ENCODE results near the gene LRRTM4.

Gene LRRTM4

DNA sequence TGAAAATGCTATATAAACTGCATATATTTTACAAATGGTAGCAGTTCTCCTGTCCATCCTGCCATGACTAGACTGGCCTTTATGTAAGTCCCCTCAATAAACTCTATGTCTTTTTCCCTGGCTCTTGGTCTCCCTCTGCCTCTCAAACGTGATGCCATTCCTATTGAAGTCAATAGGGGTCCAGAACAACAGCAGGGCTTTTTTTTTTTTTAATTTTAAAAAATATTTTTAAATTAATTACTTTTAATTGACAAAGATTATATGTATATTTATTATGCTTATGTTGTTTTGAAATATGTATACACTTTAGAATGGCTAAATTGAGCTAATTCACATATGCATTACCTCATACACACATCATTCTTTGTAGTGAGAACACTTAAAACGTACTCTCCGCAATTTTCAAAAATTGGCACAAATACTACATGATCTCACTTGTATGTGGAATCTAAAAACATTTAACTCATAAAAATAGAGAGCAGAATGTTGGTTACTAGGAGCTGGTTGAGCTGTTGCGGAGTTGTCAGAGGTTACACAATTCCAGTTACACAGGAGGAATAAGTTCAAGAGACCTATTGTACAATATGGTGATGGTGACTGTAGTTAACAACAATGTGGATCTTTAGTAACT lies 123.1 kb downstream of the LRRTM4 start:
- no peak for TF ChIP-seq CTCF (IDR thresholded peaks at IDR 0.05; ENCODE audit: extremely low read depth, insufficient read depth, missing control alignments)
- in situ Hi-C loops (cut with MboI; ENCODE audit: low pct_unique_long_range_greater_than_20kb, low sequenced_read_pairs, unreplicated experiment) = no loop called here
- no peak for DNase-seq (ENCODE audit: low spot score)

DNA sequence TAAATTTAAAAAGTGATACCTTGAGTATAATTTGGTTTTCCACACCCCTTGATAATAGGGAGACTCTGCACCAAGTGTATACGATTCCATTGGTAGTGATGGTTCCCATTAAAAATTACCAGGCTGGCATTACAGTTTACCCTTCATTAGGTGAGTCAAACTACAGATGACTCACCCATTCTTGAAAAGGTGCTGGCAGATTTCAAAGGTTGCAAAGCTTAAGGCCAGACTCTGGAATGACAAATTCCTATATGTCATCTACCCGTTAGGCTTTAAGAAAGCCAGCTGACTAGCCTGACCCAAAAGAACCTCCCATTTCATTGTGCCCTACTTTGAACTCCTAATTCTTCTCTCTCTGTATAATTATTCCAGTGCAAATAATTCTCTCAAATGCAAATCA lies 124.4 kb downstream of the LRRTM4 start:
- DNase-seq (ENCODE audit: low spot score) = no peak
- no peak for TF ChIP-seq CTCF (IDR thresholded peaks at IDR 0.05; ENCODE audit: extremely low read depth, insufficient read depth, missing control alignments)
- in situ Hi-C loops (cut with MboI; ENCODE audit: low pct_unique_long_range_greater_than_20kb, low sequenced_read_pairs, unreplicated experiment) = no loop called here

GRCh38 chr2:77395011-77395410 lies 127.2 kb downstream of the LRRTM4 start:
- no peak for TF ChIP-seq CTCF (IDR thresholded peaks at IDR 0.05; ENCODE audit: extremely low read depth, insufficient read depth, missing control alignments)
- no peak for DNase-seq (ENCODE audit: low spot score)
- in situ Hi-C loops (cut with MboI; ENCODE audit: low pct_unique_long_range_greater_than_20kb, low sequenced_read_pairs, unreplicated experiment) = no loop called here

DNA sequence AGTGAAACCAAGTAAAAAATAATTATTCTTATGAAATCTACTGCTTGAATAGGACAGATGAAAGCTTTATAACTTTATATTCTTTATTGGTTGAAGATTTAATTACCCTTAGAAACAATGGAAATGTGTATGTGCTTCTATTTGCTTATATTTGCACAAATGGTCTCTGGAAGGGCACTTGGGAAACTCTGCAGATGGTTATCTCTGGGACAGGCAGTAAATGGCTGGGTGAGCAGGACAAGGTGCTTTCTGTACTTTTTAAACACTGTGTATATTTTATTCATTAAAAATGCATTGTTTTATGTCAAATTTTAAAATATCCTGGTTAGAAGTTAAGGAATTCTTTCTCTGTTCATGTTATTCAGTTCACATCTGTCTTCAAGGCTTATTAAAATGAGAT lies 131.1 kb downstream of the LRRTM4 start:
- DNase-seq (ENCODE audit: low spot score) = no peak
- TF ChIP-seq CTCF (IDR thresholded peaks at IDR 0.05; ENCODE audit: extremely low read depth, insufficient read depth, missing control alignments) = no peak
- in situ Hi-C loops (cut with MboI; ENCODE audit: low pct_unique_long_range_greater_than_20kb, low sequenced_read_pairs, unreplicated experiment) = no loop called here

DNA sequence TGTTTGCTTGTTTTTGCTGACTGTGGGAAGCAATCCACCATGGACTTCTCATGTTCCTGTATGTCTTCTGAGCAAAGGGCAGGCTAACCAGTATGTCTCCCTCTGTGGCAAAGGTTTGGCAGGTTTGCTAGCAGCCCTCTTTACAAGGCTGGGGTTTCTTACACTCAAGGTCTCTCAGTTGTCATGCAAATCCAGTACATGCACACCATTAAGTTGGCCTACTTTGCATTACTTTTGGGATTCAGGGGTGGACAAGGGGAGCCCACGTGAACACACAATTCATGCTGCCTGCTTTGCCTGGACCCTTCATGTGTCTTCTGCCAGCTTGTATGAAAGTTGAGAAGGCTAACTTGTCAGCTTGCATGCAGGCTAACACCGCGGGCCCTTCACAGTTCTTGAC lies 134.9 kb downstream of the LRRTM4 start:
- TF ChIP-seq CTCF (IDR thresholded peaks at IDR 0.05; ENCODE audit: extremely low read depth, insufficient read depth, missing control alignments) = no peak
- in situ Hi-C loops (cut with MboI; ENCODE audit: low pct_unique_long_range_greater_than_20kb, low sequenced_read_pairs, unreplicated experiment) = no loop called here
- DNase-seq (ENCODE audit: low spot score) = no peak

- no peak for TF ChIP-seq CTCF (IDR thresholded peaks at IDR 0.05; ENCODE audit: extremely low read depth, insufficient read depth, missing control alignments)
- DNase-seq (ENCODE audit: low spot score) = no peak
- in situ Hi-C loops (cut with MboI; ENCODE audit: low pct_unique_long_range_greater_than_20kb, low sequenced_read_pairs, unreplicated experiment) = no loop called here
These were observed 149.5 kb downstream of the LRRTM4 start for GRCh38 chr2:77372636-77373035.

DNA sequence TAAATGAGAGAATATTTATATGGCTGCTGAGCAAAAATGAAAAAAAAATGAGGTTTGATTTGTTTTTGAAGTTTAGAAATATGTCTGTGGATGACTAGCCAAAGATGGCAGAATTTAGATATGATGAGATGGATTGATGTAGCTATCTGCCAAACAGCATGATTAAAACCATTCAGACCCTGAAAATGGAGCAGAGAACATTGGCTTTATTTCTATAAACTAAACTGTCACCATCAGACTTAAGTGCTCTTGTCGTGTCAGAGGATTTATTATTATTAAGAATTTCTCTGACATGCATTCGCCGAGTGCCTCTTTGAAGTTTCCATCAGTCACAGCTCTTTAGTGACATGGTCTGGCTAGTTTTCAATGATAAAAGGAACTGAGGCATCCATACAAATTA lies 151.7 kb downstream of the LRRTM4 start:
- DNase-seq (ENCODE audit: low spot score) = no peak
- in situ Hi-C loops (cut with MboI; ENCODE audit: low pct_unique_long_range_greater_than_20kb, low sequenced_read_pairs, unreplicated experiment) = no loop called here
- TF ChIP-seq CTCF (IDR thresholded peaks at IDR 0.05; ENCODE audit: extremely low read depth, insufficient read depth, missing control alignments) = no peak
